ENCODE measurements around the gene CAND2.
A peak's percentile ranks its signal among the peaks of the same experiment; 100 is the strongest.

CAND2 gene

GRCh38 chr3:12832350-12833221, 36.1 kb downstream of the CAND2 start:
- DNase-seq (ENCODE audit: low read depth in 1 of 2, low spot score in 1 of 2) = no peak
- Histone ChIP-seq H3K27me3 (ENCODE audit: insufficient read depth, poor library complexity, severe bottlenecking) (no peaks in the 10 kb centered on the region), H3K4me3 (replicated peaks; ENCODE audit: insufficient read depth, low read length) (no peak overlapping the region), H3K27ac (replicated peaks) (no peak overlapping the region)
- no peak for TF ChIP-seq SPI1 (IDR thresholded peaks at IDR 0.05; ENCODE audit: borderline replicate concordance, low read depth)

- peak; percentile 63; the same call in 1 of the 2 replicates for TF ChIP-seq POLR2AphosphoS5 (IDR thresholded peaks at IDR 0.05; ENCODE audit: low read depth)
- no peak for TF ChIP-seq SPI1 (IDR thresholded peaks at IDR 0.05; ENCODE audit: borderline replicate concordance, low read depth)
- DNase-seq (ENCODE audit: low read depth in 1 of 2, low spot score in 1 of 2) = no peak
- no peak overlapping the region for H3K4me3 ChIP-seq (replicated peaks; ENCODE audit: insufficient read depth, low read length)
- no peak overlapping the region for H3K27ac ChIP-seq (replicated peaks)
- H3K27me3 ChIP-seq (ENCODE audit: insufficient read depth, poor library complexity, severe bottlenecking) = no peaks in the 10 kb centered on the region
These were observed 37.0 kb downstream of the CAND2 start for GRCh38 chr3:12833222-12834161.

GRCh38 chr3:12835052-12835665, 38.7 kb downstream of the CAND2 start:
- TF ChIP-seq POLR2AphosphoS5 (IDR thresholded peaks at IDR 0.05; ENCODE audit: low read depth) (no peak; the same call in 1 of the 2 replicates), CTCF (IDR thresholded peaks at IDR 0.05; ENCODE audit: insufficient read depth, low read length) (no peak), REST (IDR thresholded peaks at IDR 0.05; ENCODE audit: insufficient replicate concordance, low read depth) (no peak), SPI1 (IDR thresholded peaks at IDR 0.05; ENCODE audit: borderline replicate concordance, low read depth) (no peak), GABPA (IDR thresholded peaks at IDR 0.05; ENCODE audit: low read depth) (no peak)
- Histone ChIP-seq H3K27me3 (ENCODE audit: insufficient read depth, poor library complexity, severe bottlenecking) (no peaks in the 10 kb centered on the region), H3K4me3 (replicated peaks; ENCODE audit: insufficient read depth, low read length) (no peak overlapping the region), H3K27ac (replicated peaks) (no peak overlapping the region)
- no peak for DNase-seq (ENCODE audit: low read depth in 1 of 2, low spot score in 1 of 2)

GRCh38 chr3:12837295-12837986, 41.0 kb downstream of the CAND2 start:
- H3K27me3 ChIP-seq (ENCODE audit: insufficient read depth, poor library complexity, severe bottlenecking) = no peaks in the 10 kb centered on the region
- peak overlapping the region; percentile 76; the same call in 1 of the 2 replicates for H3K4me3 ChIP-seq (replicated peaks; ENCODE audit: insufficient read depth, low read length)
- TF ChIP-seq SPI1 (IDR thresholded peaks at IDR 0.05; ENCODE audit: borderline replicate concordance, low read depth) (no peak), POLR2AphosphoS5 (IDR thresholded peaks at IDR 0.05; ENCODE audit: low read depth) (no peak), CTCF (IDR thresholded peaks at IDR 0.05; ENCODE audit: insufficient read depth, low read length) (no peak), REST (IDR thresholded peaks at IDR 0.05; ENCODE audit: insufficient replicate concordance, low read depth) (no peak), GABPA (IDR thresholded peaks at IDR 0.05; ENCODE audit: low read depth) (no peak)
- DNase-seq (ENCODE audit: low read depth in 1 of 2, low spot score in 1 of 2) = no peak
- no peak overlapping the region for H3K27ac ChIP-seq (replicated peaks)

Data from HL-60 (cell line).